T1000 (cell line): ENCODE data around the gene BMPR1A.

Experiments used
- DNase-seq: peaks from one replicate; lab custom pipeline; 2025; ENCODE audit warnings: mixed read lengths; lab: John Stamatoyannopoulos, UW

Gene BMPR1A

GRCh38 chr10:86955501-86956194 lies 199.2 kb downstream of the BMPR1A start:
- DNase-seq, result no peak

DNA sequence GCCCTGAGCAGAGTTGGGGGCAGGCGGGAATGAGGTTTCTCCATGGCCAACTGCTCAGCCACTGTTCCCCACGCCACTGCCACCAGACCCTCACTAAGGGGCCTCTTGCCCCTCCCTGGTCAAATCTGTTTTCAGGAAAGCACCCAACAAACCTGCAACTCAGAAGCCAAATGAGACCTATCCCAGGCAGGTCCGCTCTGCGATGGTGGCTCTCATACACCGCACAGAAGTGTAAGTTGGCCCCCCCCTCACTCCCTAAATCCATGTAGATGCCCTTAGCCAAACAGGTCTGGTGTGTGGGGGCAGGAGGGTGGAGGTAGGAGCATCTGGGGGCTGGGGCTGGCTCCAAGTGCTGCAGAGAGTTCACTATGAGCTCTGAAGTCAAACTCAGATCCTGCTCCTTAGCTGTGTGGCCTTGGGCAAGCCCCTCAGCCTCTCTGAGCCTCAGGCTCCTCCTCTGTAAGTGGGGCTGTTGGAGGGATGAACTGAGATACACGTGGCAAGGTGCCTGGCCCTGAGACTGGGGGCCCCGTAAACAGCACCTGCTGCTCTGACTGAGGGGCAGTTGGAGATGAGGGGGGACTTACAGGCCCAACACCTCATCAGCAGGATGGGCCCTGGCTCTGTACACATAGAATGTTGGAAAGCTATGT lies 199.9 kb downstream of the BMPR1A start:
- no peak for DNase-seq

- no peak for DNase-seq
These were observed 200.5 kb downstream of the BMPR1A start for GRCh38 chr10:86956848-86957448.

GRCh38 chr10:86957471-86958115 lies 201.2 kb downstream of the BMPR1A start, which contains the start of gene MMRN2:
Gene MMRN2, minus strand, starts transcription at chr10:86957615. Its CDS starts 74 bp downstream, at chr10:86957541.
- DNase-seq, result no peak

DNA sequence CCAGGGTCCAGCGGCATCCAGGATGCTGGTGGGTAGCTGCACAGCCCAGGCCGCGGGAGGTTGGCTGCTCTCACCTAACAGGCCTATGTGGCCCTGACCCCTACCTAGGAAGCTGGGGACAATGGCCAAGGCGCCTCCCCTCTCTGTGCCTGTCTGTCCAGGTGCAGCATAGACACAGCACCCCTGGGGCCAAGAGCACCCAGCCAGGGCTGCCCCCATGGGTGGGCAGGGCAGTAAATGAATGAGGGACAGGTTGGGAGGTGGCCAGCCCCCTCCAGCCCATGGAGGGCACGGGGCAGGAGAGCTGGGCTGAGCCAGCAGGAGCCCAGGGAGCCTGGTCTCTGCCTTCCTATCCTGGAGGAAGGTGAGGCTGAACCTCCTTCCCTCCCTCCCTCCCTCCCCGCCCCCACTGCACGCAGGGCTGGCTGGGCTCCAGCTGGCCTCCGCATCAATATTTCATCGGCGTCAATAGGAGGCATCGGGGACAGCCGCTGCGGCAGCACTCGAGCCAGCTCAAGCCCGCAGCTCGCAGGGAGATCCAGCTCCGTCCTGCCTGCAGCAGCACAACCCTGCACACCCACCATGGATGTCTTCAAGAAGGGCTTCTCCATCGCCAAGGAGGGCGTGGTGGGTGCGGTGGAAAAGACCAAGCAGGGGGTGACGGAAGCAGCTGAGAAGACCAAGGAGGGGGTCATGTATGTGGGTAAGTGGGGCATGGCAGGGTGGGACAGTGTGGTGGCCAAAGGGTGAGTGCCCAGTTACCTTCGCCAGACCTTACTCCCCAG lies 201.9 kb downstream of the BMPR1A start, which contains the start of gene SNCG:
Gene SNCG, plus strand, starts transcription at position 484 of the 785 bp plus-strand sequence. Its CDS starts 99 bp downstream, at position 583.
- no peak for DNase-seq

DNA sequence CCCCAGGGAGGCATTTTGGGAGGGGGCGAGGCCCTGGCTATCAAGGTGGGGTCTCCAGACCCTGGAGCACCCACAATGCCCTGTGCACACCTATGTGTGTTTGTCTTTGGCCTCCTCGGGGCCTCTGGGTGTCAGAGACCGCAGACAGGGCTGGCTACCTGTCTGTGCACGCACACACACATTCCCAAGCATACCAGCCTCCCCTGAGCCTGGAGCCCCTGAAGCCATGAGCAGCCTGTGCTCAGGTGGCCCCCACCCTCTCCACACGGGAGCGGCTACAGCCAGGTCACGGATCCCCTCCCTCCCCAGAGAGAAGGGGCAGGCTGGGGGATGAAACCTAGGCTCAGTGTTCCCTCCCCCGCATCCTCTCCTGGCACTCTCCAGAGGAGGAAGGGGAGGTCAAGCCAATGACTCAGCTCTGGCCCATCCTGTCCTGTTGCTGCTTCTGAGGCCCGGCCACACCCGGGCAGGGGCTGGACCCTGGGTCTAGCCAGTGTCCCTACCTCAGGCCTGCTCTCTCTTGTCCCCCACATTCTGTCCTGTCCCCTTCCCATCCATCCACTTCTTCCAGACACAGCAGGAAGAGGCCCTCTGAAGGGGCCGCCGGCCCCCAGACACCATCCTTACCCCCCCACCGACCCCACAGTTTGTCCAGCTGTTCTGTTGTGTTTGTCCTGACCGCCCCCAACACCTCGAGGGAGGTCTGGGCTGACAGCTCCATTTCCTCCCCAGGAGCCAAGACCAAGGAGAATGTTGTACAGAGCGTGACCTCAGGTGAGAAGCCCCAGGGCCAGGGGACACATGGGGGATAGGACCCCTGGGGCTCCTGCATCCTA lies 202.7 kb downstream of the BMPR1A start:
- DNase-seq, result no peak

DNA sequence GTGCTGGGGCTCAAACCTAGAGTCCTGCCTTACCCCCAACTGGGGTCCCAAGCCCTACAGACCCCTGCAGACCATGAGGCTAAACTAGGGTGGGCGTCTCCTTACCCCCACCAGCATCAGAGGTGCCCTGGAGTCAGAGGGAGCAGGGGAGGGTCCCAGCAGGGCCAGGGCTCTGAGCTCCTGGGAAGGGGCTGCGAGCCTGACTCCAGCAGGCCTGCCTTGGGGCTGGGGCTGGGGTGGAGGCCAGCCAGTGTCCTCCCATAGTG lies 203.3 kb downstream of the BMPR1A start:
- no peak for DNase-seq

DNA sequence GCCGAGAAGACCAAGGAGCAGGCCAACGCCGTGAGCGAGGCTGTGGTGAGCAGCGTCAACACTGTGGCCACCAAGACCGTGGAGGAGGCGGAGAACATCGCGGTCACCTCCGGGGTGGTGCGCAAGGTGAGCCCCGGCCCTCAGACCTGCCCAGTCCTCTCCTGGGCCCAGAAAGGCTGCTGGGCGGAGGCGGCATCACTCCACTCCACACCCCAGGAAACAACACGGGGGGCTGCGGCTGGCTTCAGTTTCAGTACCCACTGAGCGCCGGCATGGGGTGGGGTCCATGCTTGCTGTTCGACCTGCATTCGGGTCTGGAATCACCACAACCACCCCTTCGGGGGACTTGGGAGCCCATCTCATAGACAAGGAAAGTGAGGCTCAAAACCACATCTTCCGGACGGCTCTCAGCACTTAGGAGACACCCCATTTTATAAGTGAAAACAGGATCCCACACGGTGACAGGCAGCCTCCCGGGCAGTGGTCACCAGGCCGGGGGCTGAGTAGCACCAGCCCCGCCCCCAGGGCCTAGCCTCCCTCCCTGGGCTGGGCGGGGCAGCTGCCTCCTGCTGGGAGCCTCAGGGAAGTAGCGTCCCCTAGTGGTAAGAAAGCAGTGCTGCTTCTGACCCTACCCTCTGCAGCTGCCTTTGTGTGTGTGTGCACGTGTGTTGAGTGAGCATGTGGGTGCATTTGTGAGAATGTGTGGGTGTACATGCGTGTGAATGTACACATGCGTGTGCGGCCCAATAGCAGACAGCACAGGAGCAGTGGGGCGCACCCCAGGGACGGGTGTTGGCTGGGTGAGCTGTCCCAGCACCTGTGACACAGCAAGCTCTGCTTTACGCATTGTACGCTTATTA lies 203.8 kb downstream of the BMPR1A start:
- DNase-seq, result no peak

GRCh38 chr10:86960863-86961434 lies 204.5 kb downstream of the BMPR1A start:
- no peak for DNase-seq

GRCh38 chr10:86961481-86962091 lies 205.2 kb downstream of the BMPR1A start:
- DNase-seq, result peak; percentile 33

DNA sequence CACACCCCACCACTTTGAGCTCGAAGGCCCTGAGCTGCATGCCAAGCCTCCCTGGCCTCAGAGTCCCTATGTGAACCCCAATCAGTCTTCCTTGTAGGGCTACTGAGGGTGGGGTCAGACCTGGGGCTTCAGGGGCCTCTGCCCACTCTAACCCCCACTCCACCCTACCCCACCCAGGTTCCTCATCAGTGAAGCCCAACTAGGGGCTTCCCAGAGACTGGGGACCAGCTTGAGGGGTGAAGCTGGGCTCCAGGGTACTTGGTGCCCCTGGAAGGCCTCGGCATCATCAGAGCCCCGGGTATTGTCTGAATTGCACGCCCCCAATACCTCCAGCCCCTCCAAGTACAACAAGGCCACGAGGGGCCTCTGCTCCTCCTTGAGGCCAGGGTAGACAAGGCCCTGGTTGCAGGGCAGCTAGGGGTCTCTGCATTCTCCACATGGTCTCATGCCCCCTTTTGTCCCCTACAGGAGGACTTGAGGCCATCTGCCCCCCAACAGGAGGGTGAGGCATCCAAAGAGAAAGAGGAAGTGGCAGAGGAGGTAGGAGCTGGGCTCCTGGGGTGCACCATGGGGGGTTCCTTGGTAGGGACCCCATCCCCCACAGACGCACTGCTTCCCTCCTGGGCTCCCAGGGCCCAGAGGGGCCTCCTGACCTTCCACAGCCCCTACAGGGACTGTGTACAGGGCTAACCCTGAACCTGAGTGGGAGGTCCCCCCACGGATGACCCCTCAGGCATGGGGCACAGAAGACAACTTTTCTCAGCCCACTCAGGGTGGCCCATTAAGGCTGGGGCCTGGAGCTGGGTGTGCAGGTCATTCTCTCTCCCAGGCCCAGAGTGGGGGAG lies 205.9 kb downstream of the BMPR1A start:
- DNase-seq, result no peak

DNA sequence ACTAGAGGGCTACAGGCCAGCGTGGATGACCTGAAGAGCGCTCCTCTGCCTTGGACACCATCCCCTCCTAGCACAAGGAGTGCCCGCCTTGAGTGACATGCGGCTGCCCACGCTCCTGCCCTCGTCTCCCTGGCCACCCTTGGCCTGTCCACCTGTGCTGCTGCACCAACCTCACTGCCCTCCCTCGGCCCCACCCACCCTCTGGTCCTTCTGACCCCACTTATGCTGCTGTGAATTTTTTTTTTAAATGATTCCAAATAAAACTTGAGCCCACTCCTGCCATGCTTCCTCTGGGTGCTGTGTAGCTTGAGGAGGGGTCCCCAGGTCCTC lies 206.5 kb downstream of the BMPR1A start:
- DNase-seq, result no peak

DNA sequence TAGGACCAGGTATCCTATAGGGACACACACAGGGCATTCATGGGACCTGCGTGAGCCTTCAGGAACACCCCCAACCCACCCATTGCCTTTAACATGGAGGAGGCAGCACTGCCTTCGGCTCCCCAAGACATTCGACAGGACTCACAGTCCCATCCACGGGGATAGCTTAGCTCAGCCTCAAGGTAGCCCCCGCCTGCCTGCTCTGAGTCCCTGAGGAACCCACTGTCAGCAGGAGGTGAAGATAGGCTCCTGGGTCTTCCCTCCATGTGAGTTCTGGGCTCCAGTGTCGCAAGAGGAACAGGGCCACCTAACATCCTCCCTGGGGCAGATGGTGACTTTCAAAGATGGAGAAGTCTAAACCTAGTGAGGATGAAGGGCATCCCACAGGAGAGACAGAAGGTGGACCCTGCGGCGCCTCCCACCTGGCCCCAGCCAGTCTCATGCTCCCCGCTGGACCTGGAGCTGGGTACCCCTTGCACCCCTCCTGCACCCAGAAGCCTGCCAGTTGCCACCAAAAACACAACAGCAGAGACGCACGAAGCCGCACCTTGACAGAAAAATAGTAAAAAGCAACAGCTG lies 207.0 kb downstream of the BMPR1A start:
- no peak for DNase-seq

DNA sequence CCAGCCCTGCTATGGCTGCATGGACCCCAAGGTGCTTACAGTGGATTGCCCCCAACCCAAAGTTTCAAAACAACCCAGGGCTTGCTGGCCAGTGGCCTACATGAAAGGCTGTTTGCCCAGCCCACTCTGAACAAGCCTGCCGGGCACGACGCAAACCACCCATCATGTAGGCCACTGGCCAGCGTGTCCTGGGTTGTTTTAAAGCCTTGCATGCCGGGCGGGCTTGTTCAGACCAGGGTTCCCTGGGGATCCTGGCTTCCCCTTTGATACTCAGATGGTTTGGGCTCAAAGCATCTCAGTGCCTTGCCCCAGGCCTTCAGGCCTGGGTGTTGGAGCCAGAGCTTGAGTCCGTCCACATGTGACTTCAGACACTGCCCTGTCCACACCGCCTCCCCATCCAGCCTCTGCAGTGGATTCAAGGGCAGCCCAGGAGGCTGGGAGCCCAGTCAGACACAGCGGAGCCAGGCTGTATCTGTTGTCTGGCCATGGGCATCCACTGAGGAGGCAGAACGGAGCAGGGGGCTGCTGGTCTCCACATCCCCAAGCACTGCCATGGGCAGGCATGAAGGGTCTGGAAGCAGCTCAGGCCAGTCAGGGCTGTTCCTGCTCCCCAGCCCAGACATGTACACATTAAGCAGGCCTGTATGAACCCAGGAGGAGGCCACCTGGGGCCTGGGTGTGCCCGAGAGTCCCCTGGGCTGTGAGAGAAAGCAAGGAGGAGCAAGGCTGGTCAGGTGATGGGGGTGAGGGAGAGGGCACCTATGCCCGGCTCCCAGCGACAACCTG lies 207.8 kb downstream of the BMPR1A start:
- no peak for DNase-seq

- no peak for DNase-seq
These were observed 208.4 kb downstream of the BMPR1A start for GRCh38 chr10:86964847-86965190.

DNA sequence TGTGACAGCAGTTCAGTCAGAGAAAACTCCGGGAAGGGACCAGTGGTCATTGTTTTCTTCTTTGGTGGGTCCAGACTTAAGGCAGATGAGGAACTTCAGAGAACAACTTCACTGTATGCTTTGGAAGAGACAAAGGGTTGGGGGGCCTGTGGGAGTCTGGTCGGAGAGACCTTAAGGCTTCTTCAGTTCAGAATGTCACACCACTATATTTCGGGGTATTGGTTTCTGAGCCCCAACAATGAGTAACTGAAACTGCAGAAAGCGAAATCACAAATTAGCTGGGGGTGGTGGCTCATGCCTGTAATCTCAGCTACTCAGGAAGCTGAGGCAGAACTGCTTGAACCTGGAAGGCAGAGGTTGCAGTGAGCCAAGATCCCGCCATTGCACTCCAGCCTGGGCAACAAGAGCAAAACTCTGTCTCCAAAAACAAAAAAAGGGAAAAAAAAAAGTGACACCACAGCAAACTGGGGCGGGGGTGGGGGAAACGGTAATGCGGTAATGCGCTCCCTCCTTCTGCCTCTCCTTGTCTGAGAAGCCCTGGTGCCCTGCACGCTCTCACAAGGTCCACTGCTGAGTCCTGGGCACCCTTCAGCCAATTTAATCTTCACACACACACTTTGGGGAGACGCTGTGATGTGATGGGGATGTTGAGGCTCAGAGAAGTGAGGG lies 209.7 kb downstream of the BMPR1A start:
- DNase-seq, result no peak

DNA sequence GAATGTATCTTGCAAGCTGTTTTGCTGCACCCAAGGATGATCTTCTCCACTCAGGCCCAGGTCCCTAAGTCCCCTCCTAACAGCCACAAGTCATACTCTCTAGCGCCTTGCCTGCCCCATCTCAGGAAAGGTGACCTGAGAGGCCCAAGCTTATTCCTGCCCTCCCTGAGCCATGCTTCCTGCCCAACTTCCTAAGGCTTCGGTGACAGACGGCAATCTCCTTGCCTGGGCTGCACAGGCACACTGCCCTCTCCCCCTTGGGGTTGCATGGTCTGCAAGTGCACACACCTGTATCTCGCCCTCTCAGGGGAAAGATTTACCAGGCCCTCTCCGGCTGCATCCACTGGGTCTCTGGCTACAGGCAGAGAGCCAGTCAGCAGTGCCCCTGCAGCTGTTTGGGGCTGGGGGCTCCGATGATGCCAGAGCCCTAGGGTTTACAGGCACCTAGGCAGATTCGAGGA lies 211.1 kb downstream of the BMPR1A start:
- no peak for DNase-seq
